WTC11 (cell line): Measurements from ENCODE around the gene RPS10. TPM values are rescaled to one million over a fixed set of nuclear protein-coding genes. Genes with fewer than 3 reads are reported as not detected.

Experiments
- ATAC-seq: fragments of 200-7000 bp; cut with Tn5 transposase; 2 replicates; pipeline ENCODE4 v1.10.0; 2021; ENCODE audit warnings: mild to moderate bottlenecking, moderate library complexity
- CTCF ChIA-PET: fragments of 300-600 bp; sonication (Branson Sonifier 250); formaldehyde crosslinking; loops from one replicate; lab custom pipeline; 2021; ENCODE audit warnings: antibody characterized with exemption; lab: Charles Lee
- POLR2A ChIA-PET: fragments of 350-600 bp; sonication (Branson Sonifier 250); formaldehyde crosslinking; loops from one replicate; lab custom pipeline; 2021; ENCODE audit warnings: antibody characterized with exemption; lab: Charles Lee
- DNase-seq: peaks from one replicate; pipeline ENCODE4 v3.0.0; 2021; ENCODE audit warnings: low spot score
- H3K27ac Mint-ChIP-seq: 2 replicates; pipeline ENCODE4 v1.8.0; 2021; ENCODE audit warnings: mixed read lengths
- H3K27me3 Mint-ChIP-seq: 2 replicates; pipeline ENCODE4 v1.8.0; 2021; ENCODE audit warnings: low read depth, mild to moderate bottlenecking, moderate library complexity, mixed read lengths
- H3K36me3 Mint-ChIP-seq: 2 replicates; pipeline ENCODE4 v1.8.0; 2021; ENCODE audit warnings: mixed read lengths
- H3K4me1 Mint-ChIP-seq: 2 replicates; pipeline ENCODE4 v1.8.0; 2022; ENCODE audit warnings: mixed read lengths
- H3K4me3 Mint-ChIP-seq: 2 replicates; pipeline ENCODE4 v1.8.0; 2021; ENCODE audit warnings: mild to moderate bottlenecking, moderate library complexity, mixed read lengths
- H3K9me3 Mint-ChIP-seq: 2 replicates; pipeline ENCODE4 v1.8.0; 2021; ENCODE audit warnings: mixed read lengths
- CBFB ChIP-seq: sonication (generic); formaldehyde crosslinking; IDR thresholded peaks from 2 replicates; pipeline ENCODE4 v1.8.1; 2022; ENCODE audit warnings: mild to moderate bottlenecking, low read depth, missing genetic modification reagents
- ELF4 ChIP-seq: sonication (generic); formaldehyde crosslinking; IDR thresholded peaks from 2 replicates; pipeline ENCODE4 v1.8.1; 2022; ENCODE audit warnings: low read depth, mild to moderate bottlenecking, moderate library complexity, missing genetic modification reagents
- FOXK1 ChIP-seq: sonication (generic); formaldehyde crosslinking; IDR thresholded peaks from 2 replicates; pipeline ENCODE4 v1.8.0; 2022; ENCODE audit warnings: mild to moderate bottlenecking, moderate library complexity, missing genetic modification reagents
- GABPB1 ChIP-seq: sonication (generic); formaldehyde crosslinking; IDR thresholded peaks from 2 replicates; pipeline ENCODE4 v1.8.1; 2023; ENCODE audit warnings: mild to moderate bottlenecking, missing genetic modification reagents
- NFATC4 ChIP-seq: fragments of 250-450 bp; sonication (Bioruptor Pico); IDR thresholded peaks from 2 replicates; pipeline ENCODE4 v1.9.0; 2021; ENCODE audit warnings: mild to moderate bottlenecking
- SOX15 ChIP-seq: fragments of 250-450 bp; sonication (Bioruptor Pico); IDR thresholded peaks from 2 replicates; pipeline ENCODE4 v1.9.0; 2021; ENCODE audit warnings: mild to moderate bottlenecking
- ZNF138 ChIP-seq: sonication (generic); formaldehyde crosslinking; conservative IDR thresholded peaks from 2 replicates; pipeline ENCODE4 v1.8.1; 2022; ENCODE audit warnings: mild to moderate bottlenecking, moderate library complexity, missing genetic modification reagents
- ZNF232 ChIP-seq: sonication (generic); formaldehyde crosslinking; IDR thresholded peaks from 2 replicates; pipeline ENCODE4 v1.8.0; 2022; ENCODE audit warnings: mild to moderate bottlenecking, missing genetic modification reagents
- ZNF671 ChIP-seq: fragments of 250-450 bp; sonication (Bioruptor Pico); IDR thresholded peaks from 2 replicates; pipeline ENCODE4 v1.8.0; 2021; ENCODE audit warnings: mild to moderate bottlenecking
- total RNA-seq: library from RNA; stranded (reverse); gene quantifications from 3 replicates; pipeline ENCODE4 v1.2.3, GENCODE V29; 2021
- TF ChIP-seq, protein P1 (sequence below): sonication (generic); formaldehyde crosslinking; IDR thresholded peaks from 2 replicates; pipeline ENCODE4 v1.8.1; 2023; ENCODE audit warnings: mild to moderate bottlenecking, missing genetic modification reagents, moderate library complexity
- TF ChIP-seq, protein P2 (sequence below): fragments of 250-450 bp; sonication (Bioruptor Pico); conservative IDR thresholded peaks from 2 replicates; pipeline ENCODE4 v1.9.0; 2021; ENCODE audit warnings: mild to moderate bottlenecking
- TF ChIP-seq, protein P3 (sequence below): fragments of 200-600 bp; IDR thresholded peaks from 2 replicates; pipeline ENCODE4 v1.8.0; 2022; ENCODE audit warnings: antibody characterized with exemption
- TF ChIP-seq, protein P4 (sequence below): sonication (generic); formaldehyde crosslinking; IDR thresholded peaks from 2 replicates; pipeline ENCODE4 v1.8.0; 2023; ENCODE audit warnings: mild to moderate bottlenecking, missing genetic modification reagents
- TF ChIP-seq, protein P5 (sequence below): sonication (generic); formaldehyde crosslinking; IDR thresholded peaks from 2 replicates; pipeline ENCODE4 v1.8.0; 2022; ENCODE audit warnings: mild to moderate bottlenecking, missing genetic modification reagents
- TF ChIP-seq, protein P6 (sequence below): sonication (generic); formaldehyde crosslinking; IDR thresholded peaks from 2 replicates; pipeline ENCODE4 v1.8.0; 2023; ENCODE audit warnings: missing genetic modification reagents, mild to moderate bottlenecking, borderline replicate concordance
- TF ChIP-seq, protein P7 (sequence below): sonication (generic); formaldehyde crosslinking; IDR thresholded peaks from 2 replicates; pipeline ENCODE4 v1.8.0; 2022; ENCODE audit warnings: mild to moderate bottlenecking, missing genetic modification reagents
- TF ChIP-seq, protein P8 (sequence below): sonication (generic); formaldehyde crosslinking; IDR thresholded peaks from 2 replicates; pipeline ENCODE4 v1.8.1; 2023; ENCODE audit warnings: mild to moderate bottlenecking, missing genetic modification reagents

RPS10 gene
- total RNA-seq, 1 experiment from 2014 or later, result 2,184 TPM

DNA sequence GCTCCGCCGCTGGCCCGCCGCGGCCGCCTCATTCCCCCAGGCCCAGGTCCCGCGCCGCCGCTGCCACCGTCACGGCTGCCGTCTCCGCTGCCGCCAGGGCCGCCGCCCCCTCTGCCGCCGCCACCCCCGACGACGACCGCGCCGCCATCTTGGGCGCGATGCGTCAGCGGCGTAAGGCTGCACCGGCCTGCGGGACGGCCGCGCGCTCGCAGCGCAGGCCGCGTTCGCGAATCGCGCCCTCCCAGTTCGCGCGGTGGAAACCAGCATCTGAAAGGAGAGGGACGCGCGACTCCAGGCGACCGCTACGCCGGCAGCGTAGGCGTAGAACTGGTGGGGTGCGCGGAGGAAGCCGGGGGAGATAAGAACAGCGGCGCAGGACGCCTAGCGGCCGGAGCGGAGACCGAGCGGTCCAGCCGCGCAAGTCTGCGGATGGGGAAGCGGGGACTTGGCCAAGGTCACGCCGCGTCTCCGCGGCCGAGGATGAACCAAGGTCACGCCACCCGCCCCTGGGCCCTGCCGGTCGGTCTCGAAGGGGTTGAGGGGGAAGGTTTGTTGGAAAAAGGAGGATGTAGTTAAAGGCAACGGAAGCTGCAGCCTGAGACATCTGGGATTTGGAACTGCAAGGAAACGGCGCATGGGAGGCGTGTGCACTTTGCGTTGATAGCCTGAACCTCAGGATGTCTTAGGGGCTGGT is 33.2 kb downstream of the RPS10 start, which contains the start of gene NUDT3 (continued):
- TF ChIP-seq FOXK1 (CRISPR knock-in tag) (peak; percentile 22; the same call in 1 of the 2 replicates), SOX15 (CRISPR knock-in tag) (no peak), ZNF232 (CRISPR knock-in tag) (no peak)
- TF ChIP-seq, protein P1, sequence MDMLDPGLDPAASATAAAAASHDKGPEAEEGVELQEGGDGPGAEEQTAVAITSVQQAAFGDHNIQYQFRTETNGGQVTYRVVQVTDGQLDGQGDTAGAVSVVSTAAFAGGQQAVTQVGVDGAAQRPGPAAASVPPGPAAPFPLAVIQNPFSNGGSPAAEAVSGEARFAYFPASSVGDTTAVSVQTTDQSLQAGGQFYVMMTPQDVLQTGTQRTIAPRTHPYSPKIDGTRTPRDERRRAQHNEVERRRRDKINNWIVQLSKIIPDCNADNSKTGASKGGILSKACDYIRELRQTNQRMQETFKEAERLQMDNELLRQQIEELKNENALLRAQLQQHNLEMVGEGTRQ (CRISPR knock-in tag), result no peak
- TF ChIP-seq, protein P2, sequence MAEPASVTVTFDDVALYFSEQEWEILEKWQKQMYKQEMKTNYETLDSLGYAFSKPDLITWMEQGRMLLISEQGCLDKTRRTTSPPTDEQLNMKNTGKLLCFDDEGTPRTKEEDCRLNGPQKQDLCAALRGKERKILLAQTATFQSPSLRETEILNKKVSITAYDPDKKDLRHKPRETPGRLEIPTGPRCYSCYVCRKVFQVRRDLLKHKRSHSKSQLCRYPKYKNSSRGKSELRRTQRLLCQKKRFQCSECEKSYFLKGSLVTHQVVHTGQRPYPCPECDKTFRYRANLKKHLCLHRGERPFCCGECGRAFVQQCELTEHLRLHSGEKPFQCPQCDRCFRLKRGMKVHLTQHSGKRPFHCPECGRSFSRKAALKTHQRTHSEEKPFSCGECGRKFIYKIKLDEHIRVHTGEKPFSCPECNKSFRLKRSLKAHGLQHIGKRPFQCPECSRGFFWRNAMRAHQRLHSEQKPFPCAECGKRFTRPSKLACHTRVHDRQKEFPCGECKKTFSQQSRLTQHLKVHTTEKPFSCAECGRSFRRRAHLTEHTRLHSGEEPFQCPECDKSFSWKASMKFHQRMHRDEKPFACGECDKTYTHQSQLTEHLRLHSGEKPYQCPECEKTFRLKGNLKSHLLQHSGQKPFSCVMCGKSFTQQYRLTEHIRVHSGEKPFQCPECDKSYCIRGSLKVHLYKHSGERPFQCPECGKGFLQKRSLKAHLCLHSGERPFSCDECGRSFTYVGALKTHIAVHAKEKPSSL (CRISPR knock-in tag), result no peak
- TF ChIP-seq, protein P3, sequence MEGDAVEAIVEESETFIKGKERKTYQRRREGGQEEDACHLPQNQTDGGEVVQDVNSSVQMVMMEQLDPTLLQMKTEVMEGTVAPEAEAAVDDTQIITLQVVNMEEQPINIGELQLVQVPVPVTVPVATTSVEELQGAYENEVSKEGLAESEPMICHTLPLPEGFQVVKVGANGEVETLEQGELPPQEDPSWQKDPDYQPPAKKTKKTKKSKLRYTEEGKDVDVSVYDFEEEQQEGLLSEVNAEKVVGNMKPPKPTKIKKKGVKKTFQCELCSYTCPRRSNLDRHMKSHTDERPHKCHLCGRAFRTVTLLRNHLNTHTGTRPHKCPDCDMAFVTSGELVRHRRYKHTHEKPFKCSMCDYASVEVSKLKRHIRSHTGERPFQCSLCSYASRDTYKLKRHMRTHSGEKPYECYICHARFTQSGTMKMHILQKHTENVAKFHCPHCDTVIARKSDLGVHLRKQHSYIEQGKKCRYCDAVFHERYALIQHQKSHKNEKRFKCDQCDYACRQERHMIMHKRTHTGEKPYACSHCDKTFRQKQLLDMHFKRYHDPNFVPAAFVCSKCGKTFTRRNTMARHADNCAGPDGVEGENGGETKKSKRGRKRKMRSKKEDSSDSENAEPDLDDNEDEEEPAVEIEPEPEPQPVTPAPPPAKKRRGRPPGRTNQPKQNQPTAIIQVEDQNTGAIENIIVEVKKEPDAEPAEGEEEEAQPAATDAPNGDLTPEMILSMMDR, result peak; percentile 41

DNA sequence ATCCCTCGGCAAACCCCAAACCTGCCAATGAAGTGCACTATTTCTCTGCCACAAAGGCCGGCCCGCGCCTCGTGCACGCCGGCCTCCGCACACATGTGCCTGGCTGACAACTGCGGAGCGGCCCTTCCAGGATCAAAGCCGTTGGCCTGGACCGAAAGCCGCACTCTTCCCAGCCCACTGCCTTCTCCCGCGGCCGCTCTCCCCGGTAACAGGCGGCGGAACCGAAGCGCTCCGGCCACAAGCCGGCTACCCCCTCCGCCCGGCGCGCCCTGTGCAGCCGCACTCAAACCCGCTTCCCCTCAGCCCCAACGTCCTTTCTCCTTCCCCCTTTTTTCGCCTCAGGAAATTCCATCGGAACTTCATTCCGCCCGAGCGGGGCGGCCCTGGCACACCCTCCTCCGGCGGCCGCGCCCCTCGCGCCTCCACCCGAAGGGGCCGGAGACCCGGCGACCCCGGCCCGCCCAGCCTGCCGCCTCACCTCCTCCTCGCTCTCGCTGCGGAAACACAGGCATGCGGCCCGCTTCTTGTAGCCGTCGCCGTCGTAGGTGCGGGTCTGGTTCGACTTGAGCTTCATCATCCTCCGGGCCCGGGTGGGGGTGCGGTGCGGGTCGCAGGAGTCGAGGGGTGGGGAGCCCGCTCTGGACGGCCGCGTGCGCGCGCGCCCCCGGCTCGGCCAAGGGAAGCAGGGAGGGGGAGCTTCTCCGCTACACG is 33.9 kb downstream of the RPS10 start:
- DNase-seq (peak; percentile 70), ATAC-seq (peak; percentile 42)
- Mint-ChIP-seq H3K36me3 (peaks cover 12% of the 10 kb centered on the region), H3K4me3 (no peak overlapping the region), H3K27me3 (no peaks in the 10 kb centered on the region; the same call in 1 of the 2 replicates), H3K9me3 (peaks cover 12% of the 10 kb centered on the region), H3K27ac (no peak overlapping the region), H3K4me1 (peaks cover 15% of the 10 kb centered on the region)
- POLR2A ChIA-PET, result no interaction called here
- CTCF ChIA-PET, result interaction anchor here (0.6 to 1.3 kb wide), 2 partner anchors 29 to 142 kb away, joined by 3 to 8 read pairs; no protein-coding TSS in a partner anchor
- no peak for TF ChIP-seq CBFB
- TF ChIP-seq, protein P4, sequence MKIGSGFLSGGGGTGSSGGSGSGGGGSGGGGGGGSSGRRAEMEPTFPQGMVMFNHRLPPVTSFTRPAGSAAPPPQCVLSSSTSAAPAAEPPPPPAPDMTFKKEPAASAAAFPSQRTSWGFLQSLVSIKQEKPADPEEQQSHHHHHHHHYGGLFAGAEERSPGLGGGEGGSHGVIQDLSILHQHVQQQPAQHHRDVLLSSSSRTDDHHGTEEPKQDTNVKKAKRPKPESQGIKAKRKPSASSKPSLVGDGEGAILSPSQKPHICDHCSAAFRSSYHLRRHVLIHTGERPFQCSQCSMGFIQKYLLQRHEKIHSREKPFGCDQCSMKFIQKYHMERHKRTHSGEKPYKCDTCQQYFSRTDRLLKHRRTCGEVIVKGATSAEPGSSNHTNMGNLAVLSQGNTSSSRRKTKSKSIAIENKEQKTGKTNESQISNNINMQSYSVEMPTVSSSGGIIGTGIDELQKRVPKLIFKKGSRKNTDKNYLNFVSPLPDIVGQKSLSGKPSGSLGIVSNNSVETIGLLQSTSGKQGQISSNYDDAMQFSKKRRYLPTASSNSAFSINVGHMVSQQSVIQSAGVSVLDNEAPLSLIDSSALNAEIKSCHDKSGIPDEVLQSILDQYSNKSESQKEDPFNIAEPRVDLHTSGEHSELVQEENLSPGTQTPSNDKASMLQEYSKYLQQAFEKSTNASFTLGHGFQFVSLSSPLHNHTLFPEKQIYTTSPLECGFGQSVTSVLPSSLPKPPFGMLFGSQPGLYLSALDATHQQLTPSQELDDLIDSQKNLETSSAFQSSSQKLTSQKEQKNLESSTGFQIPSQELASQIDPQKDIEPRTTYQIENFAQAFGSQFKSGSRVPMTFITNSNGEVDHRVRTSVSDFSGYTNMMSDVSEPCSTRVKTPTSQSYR (CRISPR knock-in tag), result peak; percentile 88
- TF ChIP-seq GABPB1 (CRISPR knock-in tag), result peak; percentile 57; the same call in 1 of the 2 replicates
- TF ChIP-seq, protein P5, sequence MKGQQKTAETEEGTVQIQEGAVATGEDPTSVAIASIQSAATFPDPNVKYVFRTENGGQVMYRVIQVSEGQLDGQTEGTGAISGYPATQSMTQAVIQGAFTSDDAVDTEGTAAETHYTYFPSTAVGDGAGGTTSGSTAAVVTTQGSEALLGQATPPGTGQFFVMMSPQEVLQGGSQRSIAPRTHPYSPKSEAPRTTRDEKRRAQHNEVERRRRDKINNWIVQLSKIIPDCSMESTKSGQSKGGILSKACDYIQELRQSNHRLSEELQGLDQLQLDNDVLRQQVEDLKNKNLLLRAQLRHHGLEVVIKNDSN (CRISPR knock-in tag), result peak; percentile 52; the same call in 1 of the 2 replicates
- TF ChIP-seq ELF4 (CRISPR knock-in tag), result no peak
- no peak; the same call in 1 of the 2 replicates for TF ChIP-seq FOXK1 (CRISPR knock-in tag)
- TF ChIP-seq ZNF671 (CRISPR knock-in tag), result no peak
- TF ChIP-seq, protein P6, sequence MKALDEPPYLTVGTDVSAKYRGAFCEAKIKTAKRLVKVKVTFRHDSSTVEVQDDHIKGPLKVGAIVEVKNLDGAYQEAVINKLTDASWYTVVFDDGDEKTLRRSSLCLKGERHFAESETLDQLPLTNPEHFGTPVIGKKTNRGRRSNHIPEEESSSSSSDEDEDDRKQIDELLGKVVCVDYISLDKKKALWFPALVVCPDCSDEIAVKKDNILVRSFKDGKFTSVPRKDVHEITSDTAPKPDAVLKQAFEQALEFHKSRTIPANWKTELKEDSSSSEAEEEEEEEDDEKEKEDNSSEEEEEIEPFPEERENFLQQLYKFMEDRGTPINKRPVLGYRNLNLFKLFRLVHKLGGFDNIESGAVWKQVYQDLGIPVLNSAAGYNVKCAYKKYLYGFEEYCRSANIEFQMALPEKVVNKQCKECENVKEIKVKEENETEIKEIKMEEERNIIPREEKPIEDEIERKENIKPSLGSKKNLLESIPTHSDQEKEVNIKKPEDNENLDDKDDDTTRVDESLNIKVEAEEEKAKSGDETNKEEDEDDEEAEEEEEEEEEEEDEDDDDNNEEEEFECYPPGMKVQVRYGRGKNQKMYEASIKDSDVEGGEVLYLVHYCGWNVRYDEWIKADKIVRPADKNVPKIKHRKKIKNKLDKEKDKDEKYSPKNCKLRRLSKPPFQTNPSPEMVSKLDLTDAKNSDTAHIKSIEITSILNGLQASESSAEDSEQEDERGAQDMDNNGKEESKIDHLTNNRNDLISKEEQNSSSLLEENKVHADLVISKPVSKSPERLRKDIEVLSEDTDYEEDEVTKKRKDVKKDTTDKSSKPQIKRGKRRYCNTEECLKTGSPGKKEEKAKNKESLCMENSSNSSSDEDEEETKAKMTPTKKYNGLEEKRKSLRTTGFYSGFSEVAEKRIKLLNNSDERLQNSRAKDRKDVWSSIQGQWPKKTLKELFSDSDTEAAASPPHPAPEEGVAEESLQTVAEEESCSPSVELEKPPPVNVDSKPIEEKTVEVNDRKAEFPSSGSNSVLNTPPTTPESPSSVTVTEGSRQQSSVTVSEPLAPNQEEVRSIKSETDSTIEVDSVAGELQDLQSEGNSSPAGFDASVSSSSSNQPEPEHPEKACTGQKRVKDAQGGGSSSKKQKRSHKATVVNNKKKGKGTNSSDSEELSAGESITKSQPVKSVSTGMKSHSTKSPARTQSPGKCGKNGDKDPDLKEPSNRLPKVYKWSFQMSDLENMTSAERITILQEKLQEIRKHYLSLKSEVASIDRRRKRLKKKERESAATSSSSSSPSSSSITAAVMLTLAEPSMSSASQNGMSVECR (CRISPR knock-in tag), result peak; percentile 81
- no peak for TF ChIP-seq ZNF138 (CRISPR knock-in tag)
- TF ChIP-seq, protein P7, sequence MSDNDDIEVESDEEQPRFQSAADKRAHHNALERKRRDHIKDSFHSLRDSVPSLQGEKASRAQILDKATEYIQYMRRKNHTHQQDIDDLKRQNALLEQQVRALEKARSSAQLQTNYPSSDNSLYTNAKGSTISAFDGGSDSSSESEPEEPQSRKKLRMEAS, result peak; percentile 78
- TF ChIP-seq, protein P8, sequence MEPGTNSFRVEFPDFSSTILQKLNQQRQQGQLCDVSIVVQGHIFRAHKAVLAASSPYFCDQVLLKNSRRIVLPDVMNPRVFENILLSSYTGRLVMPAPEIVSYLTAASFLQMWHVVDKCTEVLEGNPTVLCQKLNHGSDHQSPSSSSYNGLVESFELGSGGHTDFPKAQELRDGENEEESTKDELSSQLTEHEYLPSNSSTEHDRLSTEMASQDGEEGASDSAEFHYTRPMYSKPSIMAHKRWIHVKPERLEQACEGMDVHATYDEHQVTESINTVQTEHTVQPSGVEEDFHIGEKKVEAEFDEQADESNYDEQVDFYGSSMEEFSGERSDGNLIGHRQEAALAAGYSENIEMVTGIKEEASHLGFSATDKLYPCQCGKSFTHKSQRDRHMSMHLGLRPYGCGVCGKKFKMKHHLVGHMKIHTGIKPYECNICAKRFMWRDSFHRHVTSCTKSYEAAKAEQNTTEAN (CRISPR knock-in tag), result 0 out of 2 replicates have a peak, but pooled peaks have one; percentile 59
- TF ChIP-seq NFATC4, result no peak
